Calu3 (cell line): ENCODE data around the gene SNTG2. TPM values are rescaled to one million over a fixed set of nuclear protein-coding genes. Genes with fewer than 3 reads are reported as not detected.

Experiments
- BruUV-seq: library from RNA; stranded (reverse); fragments of 400-500 nt; replicated peaks from 2 replicates; lab custom pipeline; 2021; lab: Mats Ljungman, UMichigan
- CTCF ChIA-PET: fragments of 300-600 bp; sonication (Branson Sonifier 250); formaldehyde crosslinking; loops from one replicate; lab custom pipeline; 2022; ENCODE audit warnings: antibody characterized with exemption; lab: Charles Lee
- DNase-seq: peaks from one replicate; pipeline ENCODE4 v3.0.0; 2022
- H3K27ac Mint-ChIP-seq: one replicate; pipeline ENCODE4 v1.8.0; 2022; ENCODE audit warnings: mixed read lengths; ENCODE audit not compliant: unreplicated experiment
- H3K27me3 Mint-ChIP-seq: one replicate; pipeline ENCODE4 v1.8.0; 2022; ENCODE audit warnings: mixed read lengths; ENCODE audit not compliant: unreplicated experiment
- H3K36me3 Mint-ChIP-seq: one replicate; pipeline ENCODE4 v1.8.0; 2022; ENCODE audit warnings: mild to moderate bottlenecking, moderate library complexity, mixed read lengths; ENCODE audit not compliant: insufficient read depth, unreplicated experiment
- H3K4me1 Mint-ChIP-seq: one replicate; pipeline ENCODE4 v1.8.0; 2022; ENCODE audit warnings: mild to moderate bottlenecking, low read depth, mixed read lengths; ENCODE audit not compliant: unreplicated experiment
- H3K4me3 Mint-ChIP-seq: one replicate; pipeline ENCODE4 v1.8.0; 2022; ENCODE audit warnings: mild to moderate bottlenecking, low read depth, moderate library complexity, mixed read lengths; ENCODE audit not compliant: unreplicated experiment
- H3K9me3 Mint-ChIP-seq: one replicate; pipeline ENCODE4 v1.8.0; 2022; ENCODE audit warnings: low read depth, mixed read lengths; ENCODE audit not compliant: unreplicated experiment
- CTCF ChIP-seq: fragments of 200-600 bp; IDR thresholded peaks from one replicate; pipeline ENCODE4 v1.8.0; 2022; ENCODE audit warnings: antibody characterized with exemption; ENCODE audit not compliant: unreplicated experiment
- intact Hi-C: fragments of 100-400 bp; cut with micrococcal nuclease; formaldehyde crosslinking; loops from one replicate; pipeline ENCODE4 v1.10.0; 2022; ENCODE audit not compliant: unreplicated experiment
- total RNA-seq: library from RNA; stranded (reverse); gene quantifications from 2 replicates; pipeline ENCODE4 v1.2.3, GENCODE V29; 2022

The SNTG2 gene
- total RNA-seq, 1 experiment from 2014 or later, result not detected

GRCh38 chr2:1310866-1311265 lies 360.2 kb downstream of the SNTG2 start:
- Mint-ChIP-seq H3K27me3 (no peaks in the 10 kb centered on the region), H3K36me3 (no peaks in the 10 kb centered on the region), H3K27ac (no peak overlapping the region), H3K9me3 (peaks cover 27% of the 10 kb centered on the region), H3K4me3 (no peak overlapping the region), H3K4me1 (no peaks in the 10 kb centered on the region)
- no peak for DNase-seq
- no peak for TF ChIP-seq CTCF
- CTCF ChIA-PET, result no interaction called here
- intact Hi-C loops, result no loop called here
- no TSS peak for BruUV-seq

DNA sequence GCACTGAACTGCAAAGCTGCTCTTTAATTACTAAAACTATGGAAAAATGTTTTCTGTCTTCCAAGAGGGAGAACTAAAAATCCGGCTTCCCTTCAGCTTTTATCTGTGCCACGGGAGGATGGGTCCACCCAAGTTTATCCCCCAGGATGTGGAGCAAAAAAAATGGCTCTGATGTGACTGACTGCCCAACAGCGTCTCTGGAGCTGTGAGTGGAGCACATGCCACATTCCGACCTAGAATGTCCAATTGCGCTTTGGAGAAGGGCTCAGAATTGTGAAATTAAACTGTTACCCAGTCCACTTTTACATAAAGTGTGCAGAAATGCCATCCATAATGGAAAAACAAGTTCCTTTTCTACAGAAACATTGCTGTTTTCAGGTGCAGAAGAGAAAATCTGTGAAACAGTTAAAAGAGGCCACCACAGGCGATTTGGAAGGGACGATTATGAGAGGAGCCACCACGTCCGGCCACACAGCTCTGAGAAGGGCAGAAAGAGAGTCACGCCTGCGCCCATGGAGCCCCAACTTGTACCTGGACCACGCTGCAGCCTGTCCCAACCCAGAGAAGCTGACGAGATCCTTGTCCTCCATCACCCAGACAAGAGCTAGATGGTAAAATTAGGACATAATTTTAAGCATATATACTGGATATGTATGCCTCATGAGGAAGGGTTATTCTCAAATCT lies 362.7 kb downstream of the SNTG2 start:
- no peak overlapping the region for H3K27ac Mint-ChIP-seq
- no peak overlapping the region for H3K4me3 Mint-ChIP-seq
- CTCF ChIA-PET, result no interaction called here
- no peaks in the 10 kb centered on the region for H3K27me3 Mint-ChIP-seq
- intact Hi-C loops, result no loop called here
- peaks cover 20% of the 10 kb centered on the region for H3K9me3 Mint-ChIP-seq
- no peaks in the 10 kb centered on the region for H3K36me3 Mint-ChIP-seq
- H3K4me1 Mint-ChIP-seq, result no peaks in the 10 kb centered on the region
- no TSS peak for BruUV-seq
- no peak for TF ChIP-seq CTCF
- no peak for DNase-seq

DNA sequence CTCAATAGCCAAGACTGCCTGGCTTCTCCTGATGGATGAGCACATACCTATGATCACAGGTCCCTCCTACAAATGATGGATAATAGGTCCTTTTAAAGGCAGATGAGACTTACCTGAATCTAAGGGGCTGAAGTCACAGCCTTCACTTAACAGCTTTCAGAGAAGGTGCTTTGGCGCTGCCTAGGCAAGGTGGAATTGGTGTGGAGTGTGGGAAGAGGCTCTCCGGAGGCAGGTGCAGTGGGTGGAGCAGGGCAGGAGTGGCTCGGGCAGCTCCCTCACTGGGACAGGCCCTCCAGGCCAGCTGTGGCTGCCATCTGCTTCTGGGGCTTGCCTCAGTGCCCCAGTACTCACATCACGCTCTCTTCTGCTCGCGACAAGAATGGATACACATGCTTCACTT lies 363.6 kb downstream of the SNTG2 start:
- Mint-ChIP-seq H3K4me1 (no peaks in the 10 kb centered on the region), H3K4me3 (no peak overlapping the region), H3K27me3 (no peaks in the 10 kb centered on the region), H3K27ac (no peak overlapping the region), H3K9me3 (peaks cover 17% of the 10 kb centered on the region), H3K36me3 (no peaks in the 10 kb centered on the region)
- no TSS peak for BruUV-seq
- intact Hi-C loops, result no loop called here
- CTCF ChIA-PET, result no interaction called here
- DNase-seq, result no peak
- no peak for TF ChIP-seq CTCF

DNA sequence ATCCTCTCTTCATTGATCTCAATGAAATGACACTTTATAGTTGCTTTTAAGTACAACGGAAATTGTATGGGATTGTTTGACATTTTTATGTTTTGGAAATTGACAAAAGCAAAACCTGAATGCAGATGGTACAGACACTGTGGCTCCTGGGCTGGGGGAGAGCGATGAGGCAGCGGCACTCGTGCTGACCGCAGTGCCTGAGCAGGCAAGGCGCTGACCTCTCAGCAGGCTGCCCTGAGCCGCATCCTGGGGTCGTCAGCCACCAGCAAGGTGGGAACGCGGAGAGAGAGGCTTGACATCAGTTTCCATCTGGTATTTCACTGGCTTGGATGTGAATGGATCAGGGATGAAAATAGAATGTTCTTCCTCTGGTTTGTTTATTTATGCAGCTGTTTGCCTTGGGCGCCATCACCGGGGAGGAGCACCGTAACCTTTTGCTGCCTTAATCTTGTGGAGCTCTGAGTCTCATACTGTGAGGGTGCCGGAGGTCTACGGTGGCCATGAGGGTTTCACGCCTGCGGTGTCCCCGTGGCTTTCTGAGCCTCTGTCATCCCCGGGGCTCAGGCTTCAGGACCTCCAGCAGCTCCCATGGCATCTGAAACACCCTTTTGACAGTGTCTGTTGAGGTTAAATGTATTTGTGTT lies 367.8 kb downstream of the SNTG2 start:
- Mint-ChIP-seq H3K4me1 (no peaks in the 10 kb centered on the region), H3K27me3 (no peaks in the 10 kb centered on the region), H3K36me3 (no peaks in the 10 kb centered on the region), H3K9me3 (peaks cover 20% of the 10 kb centered on the region), H3K27ac (no peak overlapping the region), H3K4me3 (no peak overlapping the region)
- TF ChIP-seq CTCF, result no peak
- CTCF ChIA-PET, result no interaction called here
- BruUV-seq, result no TSS peak
- no peak for DNase-seq
- intact Hi-C loops, result no loop called here
